Inflammatory macrophage treated with lipopolysaccharide for 1 hour (primary cell): ENCODE results near the gene ZCCHC14.

Experiments used
- DNase-seq, 2 donors: peaks; one replicate each; pipeline ENCODE4 v3.0.0-alpha.2; 2020 to 2022

ZCCHC14 gene

GRCh38 chr16:87492721-87493607, at the start of gene ZCCHC14:
TSS of gene ZCCHC14 (minus strand) at chr16:87493024. CDS start at chr16:87492238, 786 bp downstream.
- peak; percentile 98 to 99 for DNase-seq

- DNase-seq, result no peak
Observed at GRCh38 chr16:87541872-87542234, 49.0 kb upstream of the ZCCHC14 start.

- no peak for DNase-seq
Observed at GRCh38 chr16:87541147-87541871, 48.5 kb upstream of the ZCCHC14 start.

- DNase-seq, result no peak
Observed at GRCh38 chr16:87540897-87541146, 48.0 kb upstream of the ZCCHC14 start.

- DNase-seq, result no peak
Observed at GRCh38 chr16:87540072-87540896, 47.5 kb upstream of the ZCCHC14 start.

GRCh38 chr16:87539113-87539512, 46.3 kb upstream of the ZCCHC14 start:
- no peak for DNase-seq

- DNase-seq, result no peak
Observed at GRCh38 chr16:87538594-87538993, 45.8 kb upstream of the ZCCHC14 start.

GRCh38 chr16:87538160-87538559, 45.3 kb upstream of the ZCCHC14 start:
- no peak for DNase-seq

- DNase-seq, result no peak
Observed at GRCh38 chr16:87536795-87537142, 43.9 kb upstream of the ZCCHC14 start.

- DNase-seq, result no peak
Observed at GRCh38 chr16:87535855-87536794, 43.3 kb upstream of the ZCCHC14 start.

GRCh38 chr16:87535457-87535854, 42.6 kb upstream of the ZCCHC14 start:
- no peak for DNase-seq

GRCh38 chr16:87534751-87535150, 41.9 kb upstream of the ZCCHC14 start:
- no peak for DNase-seq

- no peak for DNase-seq
Observed at GRCh38 chr16:87534030-87534653, 41.3 kb upstream of the ZCCHC14 start.

- DNase-seq, result no peak
Observed at GRCh38 chr16:87533061-87533460, 40.2 kb upstream of the ZCCHC14 start.

GRCh38 chr16:87531418-87531817, 38.6 kb upstream of the ZCCHC14 start:
- no peak for DNase-seq

- DNase-seq, result no peak
Observed at GRCh38 chr16:87528690-87529579, 36.1 kb upstream of the ZCCHC14 start.

- DNase-seq, result no peak
Observed at GRCh38 chr16:87527055-87527724, 34.4 kb upstream of the ZCCHC14 start.

- no peak for DNase-seq
Observed at GRCh38 chr16:87526238-87526947, 33.6 kb upstream of the ZCCHC14 start.

- no peak for DNase-seq
Observed at GRCh38 chr16:87525352-87525751, 32.5 kb upstream of the ZCCHC14 start.

- no peak for DNase-seq
Observed at GRCh38 chr16:87524407-87524806, 31.6 kb upstream of the ZCCHC14 start.
